Testis (tissue), 3 donors: Measurements from ENCODE around the gene GRM3. TPM values are rescaled to one million over a fixed set of nuclear protein-coding genes. Genes with fewer than 3 reads are reported as not detected.

Experiments used
- DNase-seq: peaks from one replicate; pipeline ENCODE4 v3.0.0-alpha.2; 2019
- H3K27ac ChIP-seq, 2 donors: fragments of 200-600 bp; sonication (generic); one replicate each; pipeline ENCODE4 v1.5.1; 2019
- H3K27me3 ChIP-seq: fragments of 200-600 bp; sonication (generic); one replicate; pipeline ENCODE4 v1.5.1; 2019
- H3K36me3 ChIP-seq: fragments of 200-600 bp; sonication (generic); one replicate; pipeline ENCODE4 v1.5.1; 2017; ENCODE audit warnings: low read depth; ENCODE audit errors: missing control alignments
- H3K4me1 ChIP-seq: fragments of 200-600 bp; sonication (generic); one replicate; pipeline ENCODE4 v1.5.1; 2019
- H3K4me3 ChIP-seq, 2 donors: fragments of 200-600 bp; sonication (generic); one replicate each; pipeline ENCODE4 v1.5.1; 2017 to 2019
- H3K9me3 ChIP-seq: fragments of 200-600 bp; sonication (generic); one replicate; pipeline ENCODE4 v1.5.1; 2017
- POLR2A ChIP-seq: fragments of 450-650 bp; IDR thresholded peaks from one replicate; pipeline ENCODE4 v1.6.1; 2017; ENCODE audit warnings: antibody characterized with exemption, mild to moderate bottlenecking, moderate library complexity
- WGBS, 2 donors: methylation state at CpG; one replicate each; pipeline ENCODE4 v1.1.5; 2018; 5-methylcytosine and 5-hydroxymethylcytosine counted together
- intact Hi-C: fragments of 100-400 bp; cut with DNase I; formaldehyde crosslinking; loops from one replicate; pipeline ENCODE4 v1.15.1; 2023; ENCODE audit warnings: low total_unique reads
- polyA plus RNA-seq: library from polyadenylated mRNA; stranded (reverse); fragments of 350-450 nt; fragmentation: Illumina TruSeq; extraction: RNeasy Lipid Tissue Mini Kit (QIAGEN cat#74804); gene quantifications from one replicate; pipeline ENCODE4 v1.2.3, GENCODE V29; 2014; ENCODE audit warnings: low read depth, low replicate concordance; ENCODE audit not compliant: insufficient read depth
- total RNA-seq, 2 donors: library from RNA; depleted of rRNA; stranded (reverse); fragments of >200 nt; gene quantifications; one replicate each; pipeline ENCODE4 v1.2.3, GENCODE V29; 2016
- TF ChIP-seq, protein P1 (sequence below), 3 experiments: fragments of 450-650 bp in 2 of 3; fragments of 200-600 bp in 1 of 3; sonication (generic) in 1 of 3; IDR thresholded peaks; one replicate each; pipeline ENCODE4 v1.5.1; 2016 to 2019; ENCODE audit warnings: antibody characterized with exemption in 3 of 3, mild to moderate bottlenecking in 2 of 3, moderate library complexity in 1 of 3

Gene GRM3
- total and polyA plus RNA-seq, 3 donors from 2014 or later, result 0.12 to 0.47 (median 0.29) TPM

- Histone ChIP-seq H3K36me3 (no peaks in the 10 kb centered on the region), H3K27me3 (no peaks in the 10 kb centered on the region), H3K9me3 (no peaks in the 10 kb centered on the region), H3K27ac (no peak overlapping the region), H3K4me3 (peak overlapping the region; percentile 21 to 50), H3K4me1 (peaks cover 5% of the 10 kb centered on the region)
- intact Hi-C loops, result no loop called here
- DNase-seq, result no peak
- TF ChIP-seq POLR2A, result no peak
- TF ChIP-seq, protein P1, sequence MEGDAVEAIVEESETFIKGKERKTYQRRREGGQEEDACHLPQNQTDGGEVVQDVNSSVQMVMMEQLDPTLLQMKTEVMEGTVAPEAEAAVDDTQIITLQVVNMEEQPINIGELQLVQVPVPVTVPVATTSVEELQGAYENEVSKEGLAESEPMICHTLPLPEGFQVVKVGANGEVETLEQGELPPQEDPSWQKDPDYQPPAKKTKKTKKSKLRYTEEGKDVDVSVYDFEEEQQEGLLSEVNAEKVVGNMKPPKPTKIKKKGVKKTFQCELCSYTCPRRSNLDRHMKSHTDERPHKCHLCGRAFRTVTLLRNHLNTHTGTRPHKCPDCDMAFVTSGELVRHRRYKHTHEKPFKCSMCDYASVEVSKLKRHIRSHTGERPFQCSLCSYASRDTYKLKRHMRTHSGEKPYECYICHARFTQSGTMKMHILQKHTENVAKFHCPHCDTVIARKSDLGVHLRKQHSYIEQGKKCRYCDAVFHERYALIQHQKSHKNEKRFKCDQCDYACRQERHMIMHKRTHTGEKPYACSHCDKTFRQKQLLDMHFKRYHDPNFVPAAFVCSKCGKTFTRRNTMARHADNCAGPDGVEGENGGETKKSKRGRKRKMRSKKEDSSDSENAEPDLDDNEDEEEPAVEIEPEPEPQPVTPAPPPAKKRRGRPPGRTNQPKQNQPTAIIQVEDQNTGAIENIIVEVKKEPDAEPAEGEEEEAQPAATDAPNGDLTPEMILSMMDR (IDR thresholded peaks at IDR 0.05), result no peak
- WGBS, 2 donors, result 14% methylated on average over 42 of the region's 42 CpGs
These were observed 844 bp downstream of the GRM3 start for GRCh38 chr7:86644282-86645224.

- Histone ChIP-seq H3K27ac (no peak overlapping the region), H3K36me3 (no peaks in the 10 kb centered on the region), H3K27me3 (no peaks in the 10 kb centered on the region), H3K9me3 (no peaks in the 10 kb centered on the region), H3K4me1 (peaks cover 5% of the 10 kb centered on the region), H3K4me3 (peak overlapping the region in 1 of 2 donors; percentile 50)
- WGBS, 2 donors, result 22 to 34% methylated on average over 11 to 13 of the region's 13 CpGs
- intact Hi-C loops, result no loop called here
- TF ChIP-seq, protein P1 (IDR thresholded peaks at IDR 0.05), result no peak
- TF ChIP-seq POLR2A, result no peak
- DNase-seq, result no peak
These were observed 1.5 kb downstream of the GRM3 start for GRCh38 chr7:86645225-86645608.

DNA sequence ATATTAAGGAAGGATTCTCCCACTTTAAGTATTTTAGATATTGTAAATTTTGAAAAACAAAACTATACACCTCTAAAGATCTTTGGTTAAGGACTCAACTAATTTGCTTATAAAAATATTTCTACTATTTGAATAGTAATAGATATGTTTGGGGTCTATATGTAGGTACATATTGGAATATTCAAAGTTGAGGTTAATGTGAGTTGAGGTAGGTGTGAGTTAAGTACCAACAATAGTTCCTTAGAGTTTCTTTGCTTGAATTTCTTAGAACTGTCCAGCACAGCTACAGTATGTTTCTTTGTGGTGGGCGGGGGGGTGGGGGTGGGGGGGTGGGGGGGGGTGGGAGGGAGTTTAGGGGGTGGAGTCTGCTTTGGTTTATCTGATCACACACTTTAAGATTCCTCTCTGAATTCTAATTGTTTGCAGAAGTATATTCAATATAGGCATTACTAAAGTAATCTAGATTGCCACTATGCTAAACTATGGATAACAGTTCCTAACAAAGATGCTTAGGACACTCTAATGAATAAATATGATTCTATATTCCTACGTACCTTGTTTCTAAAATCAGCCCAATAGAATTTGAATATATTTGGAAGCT is 2.1 kb downstream of the GRM3 start:
- no peaks in the 10 kb centered on the region for H3K27me3 ChIP-seq
- H3K4me1 ChIP-seq, result peaks cover 5% of the 10 kb centered on the region
- DNase-seq, result no peak
- H3K36me3 ChIP-seq, result no peaks in the 10 kb centered on the region
- TF ChIP-seq, protein P1 (IDR thresholded peaks at IDR 0.05), result no peak
- TF ChIP-seq POLR2A, result no peak
- no peak overlapping the region for H3K27ac ChIP-seq
- 50 to 51% methylated on average over 2 of the region's 2 CpGs for WGBS, 2 donors
- intact Hi-C loops, result no loop called here
- H3K4me3 ChIP-seq, result no peak overlapping the region
- H3K9me3 ChIP-seq, result no peaks in the 10 kb centered on the region

DNA sequence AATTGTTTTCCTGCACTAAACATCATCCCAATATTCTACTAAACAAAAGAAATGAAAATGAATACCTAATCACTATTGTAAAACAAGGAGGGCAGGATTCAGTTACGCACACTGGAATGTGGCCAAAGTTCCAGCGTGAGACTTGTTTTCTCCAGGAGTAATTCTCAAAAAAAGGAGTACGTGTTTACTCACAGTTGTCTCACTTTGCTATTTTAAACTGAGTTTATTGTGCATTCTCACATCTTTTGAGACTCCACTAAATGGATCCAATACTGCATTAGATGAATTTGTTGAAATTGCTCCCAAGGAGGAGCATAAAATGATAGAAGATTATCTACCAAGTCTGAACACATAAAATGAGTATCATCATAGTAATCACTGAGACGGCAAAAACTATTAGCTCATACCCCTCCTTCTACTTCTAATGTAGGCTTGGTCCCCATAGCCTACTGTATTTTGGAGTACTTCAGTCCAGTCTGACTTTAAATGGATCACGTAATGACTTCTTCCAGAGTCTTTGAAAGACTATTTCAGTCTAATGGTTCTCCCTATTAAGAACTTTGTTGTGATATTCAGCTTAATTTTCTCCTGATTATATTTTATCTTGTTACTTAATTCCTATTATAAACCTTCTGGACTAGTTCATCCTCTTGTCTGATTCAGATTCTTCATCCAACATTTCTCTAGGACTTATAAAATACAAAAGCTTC is 3.8 kb downstream of the GRM3 start:
- intact Hi-C loops, result no loop called here
- H3K9me3 ChIP-seq, result no peaks in the 10 kb centered on the region
- TF ChIP-seq, protein P1 (IDR thresholded peaks at IDR 0.05), result no peak
- no peak for TF ChIP-seq POLR2A

More for the DNA sequence above, 3.8 kb downstream of the GRM3 start:
- no peak for DNase-seq
- Histone ChIP-seq H3K4me3 (no peak overlapping the region), H3K4me1 (peaks cover 5% of the 10 kb centered on the region), H3K36me3 (no peaks in the 10 kb centered on the region), H3K27me3 (no peaks in the 10 kb centered on the region), H3K27ac (no peak overlapping the region)
- WGBS, 2 donors, result 76 to 77% methylated on average over 5 of the region's 5 CpGs
